CD4-positive, alpha-beta memory T cell (primary cell): Measurements from ENCODE around the gene FAIM2. TPM values are rescaled to one million over a fixed set of nuclear protein-coding genes. Genes with fewer than 3 reads are reported as not detected.
"Not testable (repeated sequence)": the region's sequence is repeated elsewhere in the genome, so short reads cannot be mapped to it uniquely, and the experiment has no call there.

ENCODE experiments used
- CTCF ChIA-PET: fragments of 350-600 bp; sonication (Branson Sonifier 250); formaldehyde crosslinking; loops from one replicate; lab custom pipeline; 2021; ENCODE audit warnings: inconsistent platforms; ENCODE audit not compliant: partially characterized antibody; lab: Charles Lee
- POLR2A ChIA-PET: fragments of 350-600 bp; sonication (Branson Sonifier 250); formaldehyde crosslinking; loops from one replicate; lab custom pipeline; 2021; ENCODE audit not compliant: partially characterized antibody; lab: Charles Lee
- DNase-seq, 5 donors: peaks; one replicate each; pipeline versions ENCODE4 v3.0.0 to v3.0.0-alpha.2; 2020 to 2022; ENCODE audit warnings: mixed read lengths in 1 of 5
- H3K27ac ChIP-seq: one replicate; pipeline ENCODE4 v1.7.0; 2013; ENCODE audit warnings: low read depth, low read length
- H3K27me3 ChIP-seq: 2 replicates; pipeline ENCODE4 v1.7.0; 2013; ENCODE audit warnings: mild to moderate bottlenecking, low read length, moderate library complexity; ENCODE audit not compliant: insufficient read depth
- H3K36me3 ChIP-seq: 2 replicates; pipeline ENCODE4 v1.7.0; 2013; ENCODE audit warnings: mild to moderate bottlenecking, low read length, moderate library complexity; ENCODE audit not compliant: insufficient read depth
- H3K4me1 ChIP-seq: 2 replicates; pipeline ENCODE4 v1.7.0; 2013; ENCODE audit warnings: mild to moderate bottlenecking, low read length, moderate library complexity; ENCODE audit not compliant: insufficient read depth
- H3K4me3 ChIP-seq, 2 donors: one replicate each; pipeline ENCODE4 v1.7.0; 2013; ENCODE audit warnings: low read length in 2 of 2, mild to moderate bottlenecking in 1 of 2
- H3K9me3 ChIP-seq, 2 donors: one replicate each; pipeline ENCODE4 v1.7.0; 2013; ENCODE audit warnings: low read length in 2 of 2, control low read depth in 1 of 2; ENCODE audit not compliant: control insufficient read depth in 1 of 2
- H3K27ac Mint-ChIP-seq, 7 donors: one replicate each; pipeline ENCODE4 v1.8.0; 2020 to 2021; ENCODE audit warnings: mixed read lengths in 7 of 7, mild to moderate bottlenecking in 6 of 7, inconsistent platforms in 3 of 7, moderate library complexity in 3 of 7
- H3K27me3 Mint-ChIP-seq, 2 donors: one replicate each; pipeline ENCODE4 v1.8.0; 2020 to 2021; ENCODE audit warnings: mixed read lengths in 2 of 2
- H3K36me3 Mint-ChIP-seq, 2 donors: one replicate each; pipeline ENCODE4 v1.8.0; 2020 to 2021; ENCODE audit warnings: mixed read lengths in 2 of 2, inconsistent platforms in 1 of 2, mild to moderate bottlenecking in 1 of 2
- H3K4me1 Mint-ChIP-seq, 4 donors: one replicate each; pipeline ENCODE4 v1.8.0; 2020 to 2021; ENCODE audit warnings: mixed read lengths in 4 of 4, mild to moderate bottlenecking in 1 of 4
- H3K4me3 Mint-ChIP-seq, 8 donors: one replicate each; pipeline ENCODE4 v1.8.0; 2020 to 2021; ENCODE audit warnings: mixed read lengths in 8 of 8, mild to moderate bottlenecking in 7 of 8, moderate library complexity in 6 of 8, inconsistent platforms in 3 of 8
- H3K9me3 Mint-ChIP-seq, 8 donors: one replicate each; pipeline ENCODE4 v1.8.0; 2020 to 2021; ENCODE audit warnings: mixed read lengths in 8 of 8, mild to moderate bottlenecking in 5 of 8, inconsistent platforms in 3 of 8, moderate library complexity in 1 of 8
- intact Hi-C: fragments of 100-400 bp; cut with micrococcal nuclease; formaldehyde crosslinking; loops from one replicate; pipeline ENCODE4 v1.15.1; 2023
- polyA plus RNA-seq, 2 donors: library from polyadenylated mRNA; unstranded; fragments of 300-500 nt; fragmentation: Illumina TruSeq; gene quantifications; one replicate each; pipeline ENCODE4 v1.2.3, GENCODE V29; 2021
- total RNA-seq, 2 experiments: library from RNA; stranded (reverse); gene quantifications; one replicate each; pipeline ENCODE4 v1.2.3, GENCODE V29; 2021

FAIM2 gene
- total and polyA plus RNA-seq, 4 experiments from 2014 or later = 0.08 to 0.59 (median 0.17) TPM; not detected in 1

DNA sequence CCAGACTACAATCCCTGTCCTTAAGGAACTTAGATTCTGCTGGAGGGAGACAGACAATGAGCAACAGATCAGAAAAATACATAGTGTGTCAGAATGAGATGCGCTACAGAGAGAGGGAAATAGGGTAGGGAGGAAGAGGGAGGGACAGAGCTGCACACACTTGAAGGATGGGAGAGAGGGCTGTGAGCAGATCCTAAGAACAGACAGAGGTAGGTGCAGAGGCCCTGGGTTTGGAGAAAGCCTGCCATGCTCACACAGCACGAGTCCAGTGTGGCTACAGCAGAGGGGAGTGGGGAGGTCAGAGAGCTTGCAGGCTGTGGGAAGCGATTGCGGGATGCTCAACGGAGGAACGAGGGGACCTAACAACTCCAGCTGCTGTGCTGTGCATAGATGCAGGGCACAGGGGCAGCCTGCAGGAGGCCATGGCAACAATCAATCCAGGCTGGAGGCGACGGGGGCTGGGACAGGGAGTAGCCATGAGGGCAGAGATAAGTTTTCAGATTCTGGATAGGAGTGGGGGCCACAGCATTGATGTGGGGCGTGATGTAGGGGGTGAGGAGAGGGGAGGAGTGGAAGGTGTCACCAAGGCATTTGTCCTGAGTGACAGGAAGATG lies 20.7 kb downstream of the FAIM2 start:
- H3K27ac Mint-ChIP-seq = peak overlapping the region in 1 of 7 donors; percentile 26
- CTCF ChIA-PET = no interaction called here
- peaks cover 3 to 6% of the 10 kb centered on the region in 2 donors for H3K27me3 Mint-ChIP-seq
- intact Hi-C loops = no loop called here
- H3K9me3 Mint-ChIP-seq = peaks cover 0 to 3% (median 0%) of the 10 kb centered on the region in 8 donors
- H3K4me3 Mint-ChIP-seq = no peak overlapping the region
- no peaks in the 10 kb centered on the region for H3K9me3 ChIP-seq
- H3K27ac ChIP-seq = no peak overlapping the region
- no peaks in the 10 kb centered on the region for H3K36me3 Mint-ChIP-seq
- no peak overlapping the region for H3K4me3 ChIP-seq
- POLR2A ChIA-PET = no interaction called here
- H3K36me3 ChIP-seq = no peaks in the 10 kb centered on the region
- no peak for DNase-seq
- H3K4me1 Mint-ChIP-seq = peaks cover 0 to 3% (median 0%) of the 10 kb centered on the region in 4 donors
- H3K27me3 ChIP-seq = no peaks in the 10 kb centered on the region
- H3K4me1 ChIP-seq = no peaks in the 10 kb centered on the region

DNA sequence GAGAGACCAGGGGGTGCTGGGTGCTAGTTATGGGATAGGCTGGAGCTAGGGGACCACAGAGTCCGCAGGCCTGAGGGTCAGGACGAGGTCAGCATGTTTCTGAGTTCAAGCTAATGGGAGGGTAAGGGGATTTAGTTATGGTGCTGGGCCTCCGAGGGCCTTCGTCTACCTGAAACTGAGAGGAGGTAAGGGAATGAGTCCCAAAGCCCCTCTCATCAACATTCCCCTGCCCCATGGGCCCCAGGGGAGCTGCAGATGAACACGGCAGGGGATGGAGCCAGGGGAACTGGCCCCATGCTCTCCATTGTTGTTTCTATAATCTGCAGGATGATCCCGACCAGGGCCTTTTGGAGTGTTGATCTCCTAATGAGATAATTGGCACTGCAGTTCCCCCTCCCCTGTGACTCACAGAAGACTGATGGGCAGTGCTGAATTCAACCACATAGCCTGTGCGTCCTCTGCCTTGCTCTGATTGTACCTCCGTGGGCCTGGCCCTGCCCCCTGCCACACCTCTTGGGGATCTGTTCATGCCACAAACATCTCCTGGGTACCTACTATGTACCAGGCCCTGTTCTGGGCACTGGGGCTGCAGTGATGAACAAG lies 21.4 kb downstream of the FAIM2 start:
- Mint-ChIP-seq H3K4me3 (no peak overlapping the region), H3K27me3 (peaks cover 3 to 6% of the 10 kb centered on the region in 2 donors), H3K36me3 (no peaks in the 10 kb centered on the region), H3K9me3 (peaks cover 0 to 3% (median 0%) of the 10 kb centered on the region in 8 donors), H3K4me1 (peaks cover 0 to 3% (median 0%) of the 10 kb centered on the region in 4 donors), H3K27ac (no peak overlapping the region)
- CTCF ChIA-PET = no interaction called here
- no peak overlapping the region for H3K27ac ChIP-seq
- no peak for DNase-seq
- intact Hi-C loops = no loop called here
- no peaks in the 10 kb centered on the region for H3K27me3 ChIP-seq
- H3K4me1 ChIP-seq = no peaks in the 10 kb centered on the region
- H3K9me3 ChIP-seq = no peaks in the 10 kb centered on the region
- POLR2A ChIA-PET = no interaction called here
- H3K4me3 ChIP-seq = no peak overlapping the region
- no peaks in the 10 kb centered on the region for H3K36me3 ChIP-seq

- peaks cover 0 to 2% of the 10 kb centered on the region in 2 donors for H3K27me3 Mint-ChIP-seq
- Histone ChIP-seq H3K27ac (no peak overlapping the region), H3K4me3 (no peak overlapping the region), H3K9me3 (no peaks in the 10 kb centered on the region), H3K27me3 (no peaks in the 10 kb centered on the region), H3K36me3 (no peaks in the 10 kb centered on the region), H3K4me1 (no peaks in the 10 kb centered on the region)
- intact Hi-C loops = no loop called here
- DNase-seq = no peak
- peaks cover 0 to 3% (median 0%) of the 10 kb centered on the region in 8 donors for H3K9me3 Mint-ChIP-seq
- ChIA-PET CTCF (no interaction called here), POLR2A (interaction anchor here (1.0 kb wide), 1 partner anchor 39 kb away, joined by 3 read pairs; the partner anchor contains the start of gene BCDIN3D)
- no peaks in the 10 kb centered on the region for H3K36me3 Mint-ChIP-seq
- H3K4me3 Mint-ChIP-seq = no peak overlapping the region
- H3K27ac Mint-ChIP-seq = no peak overlapping the region
- peaks cover 0 to 3% (median 0%) of the 10 kb centered on the region in 4 donors for H3K4me1 Mint-ChIP-seq
These were observed 22.1 kb downstream of the FAIM2 start for GRCh38 chr12:49881415-49882247.

DNA sequence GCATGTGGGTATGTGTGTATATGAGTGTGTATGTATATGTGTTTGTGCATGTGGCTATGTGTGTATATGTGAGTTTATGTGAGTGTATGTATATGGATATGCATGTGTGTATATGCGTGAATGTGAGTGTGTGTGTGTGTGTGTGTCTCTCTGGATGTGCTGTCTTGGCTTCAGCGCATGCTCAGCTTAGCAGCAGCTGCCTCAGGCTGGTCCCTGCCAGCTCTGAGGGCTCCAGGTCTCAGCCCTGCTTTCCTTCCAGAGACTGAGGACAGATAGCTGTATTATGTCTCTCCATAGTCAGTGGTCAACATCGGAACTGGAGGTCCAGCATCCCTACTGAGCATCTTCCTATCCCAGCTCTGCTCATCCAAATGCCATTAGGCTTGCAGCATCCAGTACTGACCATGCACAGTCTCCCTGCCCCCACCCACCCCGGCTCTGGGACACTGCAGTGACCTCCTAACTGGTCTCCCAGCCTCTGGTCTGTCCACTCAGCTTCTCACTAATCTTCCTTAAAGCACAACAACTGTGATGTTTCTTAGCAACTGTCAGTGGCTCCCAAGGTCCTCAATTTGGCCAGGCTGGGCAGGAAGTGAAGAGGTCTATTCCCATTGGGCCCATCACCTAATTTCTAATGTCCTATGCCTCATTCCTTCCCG lies 22.8 kb downstream of the FAIM2 start:
- intact Hi-C loops = no loop called here
- DNase-seq = no peak
- H3K4me3 Mint-ChIP-seq = no peak overlapping the region
- ChIA-PET CTCF (no interaction called here), POLR2A (interaction anchor here (1.0 kb wide), 1 partner anchor 38 kb away, joined by 3 read pairs; the partner anchor contains the start of gene BCDIN3D)
- peaks cover 0 to 2% of the 10 kb centered on the region in 2 donors for H3K27me3 Mint-ChIP-seq
- Histone ChIP-seq H3K9me3 (no peaks in the 10 kb centered on the region), H3K4me3 (no peak overlapping the region), H3K4me1 (no peaks in the 10 kb centered on the region), H3K27me3 (no peaks in the 10 kb centered on the region), H3K27ac (no peak overlapping the region), H3K36me3 (no peaks in the 10 kb centered on the region)
- peaks cover 0 to 3% (median 0%) of the 10 kb centered on the region in 8 donors for H3K9me3 Mint-ChIP-seq
- peaks cover 0 to 3% (median 0%) of the 10 kb centered on the region in 4 donors for H3K4me1 Mint-ChIP-seq
- H3K36me3 Mint-ChIP-seq = no peaks in the 10 kb centered on the region
- no peak overlapping the region for H3K27ac Mint-ChIP-seq

DNA sequence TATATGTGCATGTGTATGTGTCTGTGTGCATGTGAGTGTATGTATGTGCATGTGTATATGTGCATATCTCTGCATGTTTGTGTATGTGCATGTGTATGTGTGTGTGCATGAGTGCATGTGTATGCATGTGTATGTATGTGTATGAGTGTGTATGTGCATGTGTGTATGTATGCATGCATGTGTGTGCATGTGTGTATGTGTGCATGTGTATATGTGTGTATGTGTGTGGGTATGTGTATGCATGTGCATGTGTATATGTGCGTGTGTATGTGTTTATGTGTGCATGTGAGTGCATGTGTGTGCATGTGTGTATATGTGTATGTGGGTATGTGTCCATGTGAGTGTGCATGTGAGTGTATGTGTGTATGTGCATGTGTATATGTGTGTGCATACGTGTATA lies 24.6 kb downstream of the FAIM2 start:
- CTCF ChIA-PET, H3K27ac ChIP-seq, H3K4me1 Mint-ChIP-seq, H3K4me3 ChIP-seq, POLR2A ChIA-PET, DNase-seq, H3K4me1 ChIP-seq, H3K9me3 ChIP-seq, H3K36me3 ChIP-seq, H3K9me3 Mint-ChIP-seq, H3K27me3 ChIP-seq, H3K27me3 Mint-ChIP-seq, intact Hi-C loops, H3K4me3 Mint-ChIP-seq, H3K27ac Mint-ChIP-seq, H3K36me3 Mint-ChIP-seq: not testable (repeated sequence)

GRCh38 chr12:49878021-49878420 lies 25.7 kb downstream of the FAIM2 start:
- Histone ChIP-seq H3K4me1 (no peaks in the 10 kb centered on the region), H3K27me3 (no peaks in the 10 kb centered on the region), H3K9me3 (no peaks in the 10 kb centered on the region), H3K36me3 (no peaks in the 10 kb centered on the region), H3K4me3 (no peak overlapping the region), H3K27ac (no peak overlapping the region)
- no peak overlapping the region for H3K27ac Mint-ChIP-seq
- no peaks in the 10 kb centered on the region for H3K36me3 Mint-ChIP-seq
- peaks cover 0 to 3% (median 0%) of the 10 kb centered on the region in 4 donors for H3K4me1 Mint-ChIP-seq
- POLR2A ChIA-PET = no interaction called here
- intact Hi-C loops = no loop called here
- H3K27me3 Mint-ChIP-seq = no peaks in the 10 kb centered on the region
- DNase-seq = no peak
- CTCF ChIA-PET = no interaction called here
- H3K9me3 Mint-ChIP-seq = peaks cover 0 to 3% (median 0%) of the 10 kb centered on the region in 8 donors
- no peak overlapping the region for H3K4me3 Mint-ChIP-seq

- CTCF ChIA-PET = interaction anchor here (1.6 kb wide), 1 partner anchor 10 kb away, joined by 5 read pairs; no protein-coding TSS in a partner anchor
- Histone ChIP-seq H3K27me3 (no peaks in the 10 kb centered on the region), H3K4me3 (no peak overlapping the region), H3K9me3 (no peaks in the 10 kb centered on the region), H3K36me3 (no peaks in the 10 kb centered on the region), H3K4me1 (no peaks in the 10 kb centered on the region), H3K27ac (no peak overlapping the region)
- DNase-seq = no peak
- H3K4me1 Mint-ChIP-seq = peaks cover 0 to 3% (median 0%) of the 10 kb centered on the region in 4 donors
- no peak overlapping the region for H3K4me3 Mint-ChIP-seq
- no peaks in the 10 kb centered on the region for H3K36me3 Mint-ChIP-seq
- peaks cover 0 to 3% (median 0%) of the 10 kb centered on the region in 8 donors for H3K9me3 Mint-ChIP-seq
- H3K27me3 Mint-ChIP-seq = no peaks in the 10 kb centered on the region
- POLR2A ChIA-PET = no interaction called here
- intact Hi-C loops = no loop called here
- H3K27ac Mint-ChIP-seq = no peak overlapping the region
These were observed 26.6 kb downstream of the FAIM2 start for GRCh38 chr12:49877066-49877465.
